Loucy (cell line): ENCODE data around the gene CRYBA2.

ENCODE experiments used
- CTCF ChIP-seq: fragments of 200-600 bp; sonication (generic); conservative IDR thresholded peaks from 2 replicates; pipeline ENCODE4 v1.5.1; 2014; ENCODE audit warnings: mild to moderate bottlenecking, antibody characterized with exemption, low read length
- EZH2phosphoT487 ChIP-seq: fragments of 200-600 bp; IDR thresholded peaks from 2 replicates; pipeline ENCODE4 v1.6.1; 2018; ENCODE audit warnings: antibody characterized with exemption, mild to moderate bottlenecking, moderate library complexity, borderline replicate concordance

- TF ChIP-seq CTCF (no peak), EZH2phosphoT487 (no peak)
Measured at GRCh38 chr2:219017201-219017931, 24.1 kb upstream of the CRYBA2 start.
